SU-DHL-6 (cell line): ENCODE results near the gene TNIK.

Experiments used
- EZH2phosphoT487 ChIP-seq: fragments of 200-600 bp; sonication (generic), shearing (Covaris generic); conservative IDR thresholded peaks from 2 replicates; pipeline ENCODE4 v1.6.1; 2018; ENCODE audit warnings: mild to moderate bottlenecking, antibody characterized with exemption, low read length, moderate library complexity, mixed read lengths
- TF ChIP-seq, protein P1 (sequence below): fragments of 200-600 bp; sonication (generic); IDR thresholded peaks from one replicate; pipeline ENCODE4 v1.5.1; 2017; ENCODE audit warnings: antibody characterized with exemption, mild to moderate bottlenecking, low read length, moderate library complexity; ENCODE audit not compliant: insufficient read depth, poor library complexity, severe bottlenecking

DNA sequence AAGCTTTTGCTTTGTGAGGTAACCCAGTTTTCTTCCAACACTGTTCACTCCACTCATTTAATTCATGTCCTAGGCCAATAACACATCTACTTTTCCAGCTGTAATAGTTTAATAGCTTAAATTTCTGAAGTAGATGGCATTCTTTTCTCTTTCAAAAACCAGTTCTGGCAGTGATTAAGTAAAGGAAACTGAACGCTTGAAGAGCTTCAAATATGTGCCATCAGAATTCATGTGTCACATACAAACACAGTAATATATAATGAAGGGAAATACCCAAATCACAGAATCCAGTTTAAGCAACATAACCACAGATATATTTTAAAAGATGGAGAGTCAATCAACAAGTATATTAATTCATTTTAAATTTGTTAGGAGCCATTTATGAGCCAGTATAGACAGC lies 91.0 kb downstream of the TNIK start:
- TF ChIP-seq, protein P1, sequence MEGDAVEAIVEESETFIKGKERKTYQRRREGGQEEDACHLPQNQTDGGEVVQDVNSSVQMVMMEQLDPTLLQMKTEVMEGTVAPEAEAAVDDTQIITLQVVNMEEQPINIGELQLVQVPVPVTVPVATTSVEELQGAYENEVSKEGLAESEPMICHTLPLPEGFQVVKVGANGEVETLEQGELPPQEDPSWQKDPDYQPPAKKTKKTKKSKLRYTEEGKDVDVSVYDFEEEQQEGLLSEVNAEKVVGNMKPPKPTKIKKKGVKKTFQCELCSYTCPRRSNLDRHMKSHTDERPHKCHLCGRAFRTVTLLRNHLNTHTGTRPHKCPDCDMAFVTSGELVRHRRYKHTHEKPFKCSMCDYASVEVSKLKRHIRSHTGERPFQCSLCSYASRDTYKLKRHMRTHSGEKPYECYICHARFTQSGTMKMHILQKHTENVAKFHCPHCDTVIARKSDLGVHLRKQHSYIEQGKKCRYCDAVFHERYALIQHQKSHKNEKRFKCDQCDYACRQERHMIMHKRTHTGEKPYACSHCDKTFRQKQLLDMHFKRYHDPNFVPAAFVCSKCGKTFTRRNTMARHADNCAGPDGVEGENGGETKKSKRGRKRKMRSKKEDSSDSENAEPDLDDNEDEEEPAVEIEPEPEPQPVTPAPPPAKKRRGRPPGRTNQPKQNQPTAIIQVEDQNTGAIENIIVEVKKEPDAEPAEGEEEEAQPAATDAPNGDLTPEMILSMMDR = no peak
- no peak for TF ChIP-seq EZH2phosphoT487
